Middle frontal gyrus (tissue), 1 donor: ENCODE measurements around the gene GATA3.
"Not testable (repeated sequence)": the region's sequence is repeated elsewhere in the genome, so short reads cannot be mapped to it uniquely, and the experiment has no call there.

Source experiments
- DNase-seq: peaks from one replicate; pipeline ENCODE4 v3.0.0-alpha.2; 2015; ENCODE audit warnings: low spot score; ENCODE audit errors: extremely low spot score

The GATA3 gene

GRCh38 chr10:8054494-8055407 is at the start of gene GATA3:
TSS of gene GATA3 (plus strand) at chr10:8054688. CDS start at chr10:8055656, 968 bp downstream.
- DNase-seq: no peak

GRCh38 chr10:8006274-8006999 is 48.1 kb upstream of the GATA3 start:
- DNase-seq: no peak

GRCh38 chr10:8009031-8009430 is 45.5 kb upstream of the GATA3 start:
- DNase-seq: no peak

GRCh38 chr10:8013006-8013405 is 41.5 kb upstream of the GATA3 start:
- no peak for DNase-seq

- no peak for DNase-seq
Observed at GRCh38 chr10:8013619-8014018, 40.9 kb upstream of the GATA3 start.

GRCh38 chr10:8014649-8015048 is 39.8 kb upstream of the GATA3 start:
- DNase-seq: no peak

GRCh38 chr10:8017277-8017676 is 37.2 kb upstream of the GATA3 start:
- DNase-seq: no peak

GRCh38 chr10:8023321-8023720 is 31.2 kb upstream of the GATA3 start:
- DNase-seq: no peak

GRCh38 chr10:8023851-8024250 is 30.6 kb upstream of the GATA3 start:
- no peak for DNase-seq

GRCh38 chr10:8026349-8027259 is 27.9 kb upstream of the GATA3 start:
- DNase-seq: no peak

- DNase-seq: not testable (repeated sequence)
Observed at GRCh38 chr10:8031211-8031610, 23.3 kb upstream of the GATA3 start.

- no peak for DNase-seq
Observed at GRCh38 chr10:8032558-8032957, 21.9 kb upstream of the GATA3 start.

GRCh38 chr10:8033812-8034465 is 20.5 kb upstream of the GATA3 start:
- DNase-seq: no peak

GRCh38 chr10:8034466-8035005 is 20.0 kb upstream of the GATA3 start:
- DNase-seq: no peak

- no peak for DNase-seq
Observed at GRCh38 chr10:8035006-8035640, 19.4 kb upstream of the GATA3 start.

GRCh38 chr10:8035641-8036470 is 18.6 kb upstream of the GATA3 start:
- no peak for DNase-seq

GRCh38 chr10:8036506-8037198 is 17.8 kb upstream of the GATA3 start:
- DNase-seq: no peak

GRCh38 chr10:8037199-8037801 is 17.2 kb upstream of the GATA3 start:
- no peak for DNase-seq
